ENCODE measurements around the gene SARDH.

SARDH gene

DNA sequence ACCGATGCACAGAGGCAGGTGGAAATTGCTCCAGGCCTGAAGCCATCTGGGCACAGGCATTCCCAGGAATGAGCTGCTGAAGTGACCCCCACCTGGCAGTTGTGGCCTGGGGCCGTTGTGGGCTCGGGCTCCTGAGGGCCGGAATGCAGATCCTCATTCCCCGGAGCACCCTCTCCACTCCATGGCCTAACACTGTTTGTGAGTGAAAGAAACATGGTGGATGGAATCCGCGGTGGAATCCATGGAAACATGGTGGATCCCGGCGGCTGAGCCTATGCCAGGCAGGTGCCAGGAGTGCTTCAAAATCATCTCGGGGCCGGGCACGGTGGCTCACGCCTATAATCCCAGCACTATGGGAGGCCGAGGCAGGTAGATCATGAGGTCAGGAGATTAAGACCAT, 3.6 kb upstream of the SARDH start:
- CTCF ChIA-PET, result interaction anchor here (1.2 to 2.6 kb wide), 15 partner anchors 11 to 575 kb away, joined by 3 to 23 read pairs (median 5); partner anchors contain the start of gene ADAMTSL2
- TF ChIP-seq, protein P1, sequence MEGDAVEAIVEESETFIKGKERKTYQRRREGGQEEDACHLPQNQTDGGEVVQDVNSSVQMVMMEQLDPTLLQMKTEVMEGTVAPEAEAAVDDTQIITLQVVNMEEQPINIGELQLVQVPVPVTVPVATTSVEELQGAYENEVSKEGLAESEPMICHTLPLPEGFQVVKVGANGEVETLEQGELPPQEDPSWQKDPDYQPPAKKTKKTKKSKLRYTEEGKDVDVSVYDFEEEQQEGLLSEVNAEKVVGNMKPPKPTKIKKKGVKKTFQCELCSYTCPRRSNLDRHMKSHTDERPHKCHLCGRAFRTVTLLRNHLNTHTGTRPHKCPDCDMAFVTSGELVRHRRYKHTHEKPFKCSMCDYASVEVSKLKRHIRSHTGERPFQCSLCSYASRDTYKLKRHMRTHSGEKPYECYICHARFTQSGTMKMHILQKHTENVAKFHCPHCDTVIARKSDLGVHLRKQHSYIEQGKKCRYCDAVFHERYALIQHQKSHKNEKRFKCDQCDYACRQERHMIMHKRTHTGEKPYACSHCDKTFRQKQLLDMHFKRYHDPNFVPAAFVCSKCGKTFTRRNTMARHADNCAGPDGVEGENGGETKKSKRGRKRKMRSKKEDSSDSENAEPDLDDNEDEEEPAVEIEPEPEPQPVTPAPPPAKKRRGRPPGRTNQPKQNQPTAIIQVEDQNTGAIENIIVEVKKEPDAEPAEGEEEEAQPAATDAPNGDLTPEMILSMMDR (IDR thresholded peaks at IDR 0.05; ENCODE audit: control extremely low read depth, extremely low read depth, low read depth, missing control alignments), result no peak

DNA sequence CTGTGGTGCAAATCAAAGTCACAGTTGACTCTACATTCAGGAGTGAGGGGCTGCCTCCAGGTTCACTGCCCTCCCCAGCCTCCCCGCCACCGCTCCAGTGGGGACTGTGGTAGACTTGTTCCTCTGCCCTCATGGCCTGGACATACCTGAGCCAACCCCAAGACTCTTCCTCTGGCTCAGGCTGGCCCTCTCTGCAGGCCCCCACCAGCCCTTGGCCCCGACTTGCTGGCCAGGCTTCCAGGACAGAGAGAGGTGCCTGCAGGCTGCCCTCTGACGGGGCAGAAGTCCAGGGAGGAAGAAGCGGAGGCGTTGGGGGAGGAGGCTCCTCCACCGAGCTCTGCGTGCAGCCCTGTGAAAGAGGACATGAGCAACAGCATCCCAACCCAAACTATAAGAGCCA, 2.8 kb upstream of the SARDH start:
- POLR2A ChIA-PET, result no interaction called here
- CTCF ChIA-PET, result interaction anchor here (1.1 to 2.6 kb wide), 2 partner anchors 13 to 42 kb away, joined by 3 to 19 read pairs; no protein-coding TSS in a partner anchor
- TF ChIP-seq, protein P1 (IDR thresholded peaks at IDR 0.05; ENCODE audit: control extremely low read depth, extremely low read depth, low read depth, missing control alignments), result no peak
- DNase-seq (ENCODE audit: extremely low spot score), result no peak

More for the DNA sequence above, 3.6 kb upstream of the SARDH start:
- POLR2A ChIA-PET, result no interaction called here
- no peak for DNase-seq (ENCODE audit: extremely low spot score)

DNA sequence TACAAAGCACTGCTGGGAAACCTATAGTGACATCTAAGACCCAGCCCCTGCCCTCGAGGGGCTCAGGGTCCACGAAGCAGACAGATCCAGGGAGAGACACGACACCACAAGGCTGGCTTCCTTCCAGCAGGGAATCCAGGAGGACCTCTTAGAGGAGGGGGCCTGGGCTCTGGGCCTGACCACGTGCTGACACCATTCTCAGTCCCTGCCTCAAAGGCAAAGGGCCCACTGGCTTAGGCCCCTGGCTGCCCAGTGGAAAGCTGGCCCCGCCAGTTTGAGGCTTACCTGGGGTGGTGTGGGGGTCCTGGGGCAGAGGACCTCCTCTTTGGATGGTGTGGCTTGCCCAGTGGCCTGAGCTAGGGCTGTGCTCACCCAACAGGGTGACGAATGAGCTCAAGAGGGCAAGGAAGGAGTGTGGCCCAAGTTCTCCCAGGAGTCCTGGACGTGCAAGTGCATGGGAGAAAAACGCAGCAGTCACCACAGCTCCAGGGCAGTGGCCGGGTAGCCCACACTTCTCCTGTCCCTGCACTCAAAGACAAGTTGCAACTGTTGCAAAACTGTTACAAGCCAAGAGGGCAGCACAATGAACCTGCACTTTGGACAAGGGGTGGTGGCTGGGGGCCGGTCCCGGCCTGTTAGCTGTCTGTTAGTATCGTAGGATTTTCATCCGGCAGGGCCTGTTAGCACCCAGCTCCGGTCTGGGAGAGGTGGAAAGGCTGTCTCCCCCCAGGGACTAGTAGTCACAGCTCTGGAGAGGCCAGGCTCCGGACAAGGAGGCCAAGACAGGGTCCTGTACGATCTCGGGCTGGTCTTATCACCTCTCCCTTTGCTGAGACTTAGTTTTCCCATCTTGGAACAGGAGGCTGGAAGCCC, 1.5 kb upstream of the SARDH start:
- POLR2A ChIA-PET, result no interaction called here
- no peak for DNase-seq (ENCODE audit: extremely low spot score)
- CTCF ChIA-PET, result interaction anchor here (1.1 to 1.4 kb wide), 3 partner anchors 11 to 43 kb away, joined by 3 to 4 read pairs (median 3); no protein-coding TSS in a partner anchor
- TF ChIP-seq, protein P1 (IDR thresholded peaks at IDR 0.05; ENCODE audit: control extremely low read depth, extremely low read depth, low read depth, missing control alignments), result no peak

DNA sequence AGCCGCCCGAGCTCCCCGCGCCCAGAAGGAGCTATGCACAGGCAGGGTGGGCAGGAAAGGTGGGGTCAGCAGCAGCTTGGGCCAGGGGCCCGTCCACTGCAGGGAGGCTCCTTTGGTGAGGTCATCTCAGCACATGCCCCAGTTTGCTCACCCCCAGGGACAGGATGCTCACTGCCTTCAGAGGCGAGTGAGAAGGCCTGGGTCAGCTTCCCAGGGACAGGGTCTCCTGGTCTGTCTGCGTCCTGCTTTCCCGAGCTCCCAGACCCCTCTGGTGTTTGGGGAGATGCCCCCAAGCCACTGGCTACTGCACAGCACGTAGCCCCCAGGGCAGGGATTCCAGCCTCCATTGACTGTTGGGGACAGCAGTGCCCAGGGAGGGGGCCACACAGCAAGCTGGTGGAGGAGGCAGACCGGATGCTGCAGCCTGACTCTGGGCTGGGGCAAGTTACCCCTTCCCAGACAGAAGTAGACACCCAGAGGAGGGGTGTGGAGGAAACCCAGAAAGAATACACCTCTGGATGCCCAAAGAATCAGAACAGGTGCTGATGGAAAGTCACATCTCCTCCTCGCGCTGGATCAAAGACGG, 581 bp upstream of the SARDH start:
- DNase-seq (ENCODE audit: extremely low spot score), result no peak
- CTCF ChIA-PET, result interaction anchor here (1.0 to 2.8 kb wide), 3 partner anchors 9 to 255 kb away, joined by 3 to 12 read pairs (median 5); no protein-coding TSS in a partner anchor
- TF ChIP-seq, protein P1 (IDR thresholded peaks at IDR 0.05; ENCODE audit: control extremely low read depth, extremely low read depth, low read depth, missing control alignments), result no peak
- POLR2A ChIA-PET, result no interaction called here

DNA sequence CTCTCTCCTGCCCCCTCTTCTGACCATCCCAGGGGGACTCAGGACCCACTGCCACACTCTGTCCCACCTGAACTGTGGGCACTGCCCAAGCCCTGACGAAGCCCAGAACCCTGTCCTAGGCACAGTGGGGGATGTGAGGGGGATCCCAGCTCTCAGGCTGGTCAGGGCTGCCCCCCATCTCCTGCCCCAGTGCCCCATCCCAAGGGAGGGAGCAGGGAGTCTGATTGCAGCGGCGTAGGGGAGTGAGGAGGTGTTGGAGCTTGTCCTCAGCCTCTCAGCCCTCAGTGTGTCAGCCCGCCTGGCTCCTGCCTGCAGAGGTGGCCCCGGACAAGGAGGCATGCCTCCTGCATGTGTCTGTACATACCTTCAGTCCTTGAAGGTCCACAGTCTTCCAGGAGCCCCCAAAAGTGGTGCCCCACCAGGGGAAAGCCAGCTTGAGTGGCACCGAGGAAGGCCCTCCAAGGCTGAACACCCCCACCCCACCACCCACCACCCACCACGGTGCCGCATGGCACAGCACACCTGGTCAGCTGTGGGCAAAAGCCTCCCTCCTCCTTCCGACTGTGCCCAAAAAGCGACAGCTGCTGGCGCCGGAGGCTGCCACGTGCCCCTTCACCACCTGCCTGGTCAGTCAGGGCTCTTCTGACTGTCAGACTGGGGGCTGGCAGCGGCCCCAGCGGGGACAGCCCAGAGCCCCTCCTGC, 930 bp downstream of the SARDH start:
- CTCF ChIA-PET, result interaction anchor here (0.8 to 2.8 kb wide), 4 partner anchors 10 to 257 kb away, joined by 3 to 12 read pairs (median 3); no protein-coding TSS in a partner anchor
- TF ChIP-seq, protein P1 (IDR thresholded peaks at IDR 0.05; ENCODE audit: control extremely low read depth, extremely low read depth, low read depth, missing control alignments), result no peak
- no peak for DNase-seq (ENCODE audit: extremely low spot score)
- POLR2A ChIA-PET, result no interaction called here

DNA sequence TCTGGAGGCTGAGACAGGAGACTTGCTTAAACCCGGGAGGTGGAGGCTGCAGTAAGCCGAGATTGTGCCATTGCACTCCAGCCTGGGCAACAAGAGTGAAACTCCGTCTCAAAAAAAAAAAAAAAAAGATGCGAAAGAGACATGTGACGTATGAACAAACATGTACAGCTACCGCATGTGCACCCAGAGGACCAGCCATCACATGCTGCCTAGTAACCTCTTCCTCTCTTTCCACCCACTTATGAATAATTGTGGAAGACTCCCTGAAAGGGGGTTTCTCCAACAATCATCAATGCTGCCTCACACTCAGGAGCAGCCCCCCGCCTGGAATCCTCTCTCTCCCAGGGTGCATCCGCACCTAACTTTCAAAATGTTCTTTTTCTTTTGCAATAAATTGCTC, 2.2 kb downstream of the SARDH start:
- CTCF ChIA-PET, result interaction anchor here (2.8 kb wide), 1 partner anchor 258 kb away, joined by 12 read pairs; no protein-coding TSS in a partner anchor
- no peak for DNase-seq (ENCODE audit: extremely low spot score)
- POLR2A ChIA-PET, result interaction anchor here (0.6 kb wide), 1 partner anchor 39 kb away, joined by 3 read pairs; no protein-coding TSS in a partner anchor
- TF ChIP-seq, protein P1 (IDR thresholded peaks at IDR 0.05; ENCODE audit: control extremely low read depth, extremely low read depth, low read depth, missing control alignments), result no peak
